DND-41 (cell line): ENCODE data around the gene TRIM15.

Source experiments
- ATAC-seq: fragments of 200-7000 bp; cut with Tn5 transposase; 3 replicates; pipeline ENCODE4 v1.9.1; 2021; ENCODE audit warnings: low read depth; ENCODE audit not compliant: insufficient read depth
- DNase-seq: peaks from one replicate; pipeline ENCODE4 v3.0.0-alpha.2; 2020
- H2AFZ ChIP-seq: 2 replicates; pipeline ENCODE4 v1.6.0; 2012; ENCODE audit warnings: low read depth, low read length
- H3K27ac ChIP-seq: 2 replicates; pipeline ENCODE4 v1.5.1; 2012; ENCODE audit warnings: low read length, inconsistent platforms
- H3K27me3 ChIP-seq: fragments of 200-600 bp; sonication (generic); 2 replicates; pipeline ENCODE4 v1.6.0; 2012; ENCODE audit warnings: low read length, mild to moderate bottlenecking, inconsistent platforms; ENCODE audit not compliant: insufficient read depth, poor library complexity
- H3K36me3 ChIP-seq: 2 replicates; pipeline ENCODE4 v1.5.1; 2012; ENCODE audit warnings: low read length, inconsistent platforms; ENCODE audit not compliant: insufficient read depth
- H3K4me1 ChIP-seq: 2 replicates; pipeline ENCODE4 v1.5.1; 2012; ENCODE audit warnings: mild to moderate bottlenecking, low read length; ENCODE audit not compliant: insufficient read depth
- H3K4me2 ChIP-seq: 2 replicates; pipeline ENCODE4 v1.6.0; 2012; ENCODE audit warnings: mild to moderate bottlenecking, moderate library complexity, low read length, inconsistent platforms; ENCODE audit not compliant: insufficient read depth
- H3K4me3 ChIP-seq, 2 experiments: fragments of 200-600 bp in 1 of 2; shearing (Covaris generic) in 1 of 2; 2 replicates each; pipeline ENCODE4 v1.5.1; 2012 to 2016; ENCODE audit warnings: inconsistent platforms in 2 of 2, low read length in 2 of 2, mild to moderate bottlenecking in 2 of 2, low read depth in 1 of 2, moderate library complexity in 1 of 2
- H3K79me2 ChIP-seq: 2 replicates; pipeline ENCODE4 v1.6.0; 2012; ENCODE audit warnings: low read length, inconsistent platforms; ENCODE audit not compliant: insufficient read depth
- H3K9ac ChIP-seq: 2 replicates; pipeline ENCODE4 v1.6.0; 2012; ENCODE audit warnings: low read depth, mild to moderate bottlenecking, inconsistent platforms, low read length, moderate library complexity
- H3K9me3 ChIP-seq: 2 replicates; pipeline ENCODE4 v1.5.1; 2012; ENCODE audit warnings: low read length, moderate library complexity, mild to moderate bottlenecking, inconsistent platforms; ENCODE audit not compliant: insufficient read depth, severe bottlenecking
- H4K20me1 ChIP-seq: 2 replicates; pipeline ENCODE4 v1.6.0; 2012; ENCODE audit warnings: low read length; ENCODE audit not compliant: insufficient read depth
- CTCF ChIP-seq: IDR thresholded peaks from 2 replicates; pipeline ENCODE4 v1.5.1; 2012; ENCODE audit warnings: borderline replicate concordance, low read length, moderate library complexity, mild to moderate bottlenecking; ENCODE audit not compliant: poor library complexity, severe bottlenecking; ENCODE audit errors: extremely low read depth
- EZH2 ChIP-seq: IDR thresholded peaks from 3 replicates; pipeline ENCODE4 v1.6.1; 2012; ENCODE audit warnings: borderline replicate concordance, low read depth, mild to moderate bottlenecking, moderate library complexity, low read length, inconsistent platforms; ENCODE audit not compliant: severe bottlenecking

The TRIM15 gene

GRCh38 chr6:30178837-30179236 lies 15.5 kb downstream of the TRIM15 start:
- Histone ChIP-seq H3K9me3 (peaks cover 4% of the 10 kb centered on the region), H3K27me3 (peaks cover 18% of the 10 kb centered on the region), H3K9ac (no peak overlapping the region), H3K4me1 (no peaks in the 10 kb centered on the region), H2AFZ (no peak overlapping the region), H4K20me1 (0 out of 2 replicates have a peak, but pooled peaks cover 2% of the 10 kb centered on the region), H3K36me3 (no peaks in the 10 kb centered on the region), H3K4me2 (no peak overlapping the region), H3K79me2 (no peaks in the 10 kb centered on the region), H3K27ac (no peak overlapping the region), H3K4me3 (no peak overlapping the region)
- DNase-seq (no peak), ATAC-seq (no peak)
- no peak for TF ChIP-seq CTCF
- no peak for TF ChIP-seq EZH2

- Histone ChIP-seq H2AFZ (no peak overlapping the region), H4K20me1 (0 out of 2 replicates have a peak, but pooled peaks cover 2% of the 10 kb centered on the region), H3K79me2 (no peaks in the 10 kb centered on the region), H3K27ac (no peak overlapping the region), H3K4me3 (no peak overlapping the region), H3K4me2 (no peak overlapping the region), H3K27me3 (peaks cover 13% of the 10 kb centered on the region), H3K9me3 (peaks cover 4% of the 10 kb centered on the region), H3K4me1 (no peaks in the 10 kb centered on the region), H3K9ac (no peak overlapping the region), H3K36me3 (peaks cover 5% of the 10 kb centered on the region; the same call in 1 of the 2 replicates)
- ATAC-seq, result no peak
- no peak for TF ChIP-seq EZH2
- TF ChIP-seq CTCF, result no peak
- DNase-seq, result no peak
These were observed 16.8 kb downstream of the TRIM15 start for GRCh38 chr6:30180145-30180544.

GRCh38 chr6:30184417-30185031 lies 21.2 kb downstream of the TRIM15 start:
- TF ChIP-seq CTCF (no peak), EZH2 (no peak)
- peaks cover 4% of the 10 kb centered on the region for H3K9me3 ChIP-seq
- DNase-seq, result no peak

More at GRCh38 chr6:30184417-30185031, 21.2 kb downstream of the TRIM15 start:
- Histone ChIP-seq H3K4me2 (no peak overlapping the region), H3K4me3 (no peak overlapping the region), H3K9ac (no peak overlapping the region), H3K36me3 (peaks cover 45% of the 10 kb centered on the region), H3K4me1 (no peaks in the 10 kb centered on the region), H2AFZ (no peak overlapping the region), H3K79me2 (no peaks in the 10 kb centered on the region), H3K27ac (no peak overlapping the region), H3K27me3 (no peaks in the 10 kb centered on the region), H4K20me1 (no peaks in the 10 kb centered on the region)
- peak; percentile 35; the same call in 1 of the 3 replicates for ATAC-seq
